ENCODE results near the gene NPAS2.

Gene NPAS2

DNA sequence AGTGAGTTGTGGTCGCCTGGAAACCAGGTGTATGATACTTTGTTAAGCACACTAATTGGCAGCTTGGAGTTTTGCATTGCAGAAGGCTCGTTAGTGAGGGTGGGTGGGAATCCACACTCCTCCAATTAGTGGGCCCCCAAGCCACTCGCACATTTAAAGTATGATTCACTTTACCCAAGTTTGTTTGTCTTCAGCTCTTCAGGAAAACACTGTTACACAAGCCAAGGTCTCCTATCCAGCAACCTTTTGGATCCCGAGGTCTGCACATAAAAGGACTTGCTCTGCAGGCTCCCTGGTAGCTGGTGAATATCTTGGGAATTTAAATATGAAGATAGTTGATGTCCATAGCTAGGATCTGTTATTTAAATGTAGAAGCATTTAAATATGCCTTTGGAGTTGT is 66.1 kb downstream of the NPAS2 start:
- no peak for DNase-seq (ENCODE audit: low read depth)

DNA sequence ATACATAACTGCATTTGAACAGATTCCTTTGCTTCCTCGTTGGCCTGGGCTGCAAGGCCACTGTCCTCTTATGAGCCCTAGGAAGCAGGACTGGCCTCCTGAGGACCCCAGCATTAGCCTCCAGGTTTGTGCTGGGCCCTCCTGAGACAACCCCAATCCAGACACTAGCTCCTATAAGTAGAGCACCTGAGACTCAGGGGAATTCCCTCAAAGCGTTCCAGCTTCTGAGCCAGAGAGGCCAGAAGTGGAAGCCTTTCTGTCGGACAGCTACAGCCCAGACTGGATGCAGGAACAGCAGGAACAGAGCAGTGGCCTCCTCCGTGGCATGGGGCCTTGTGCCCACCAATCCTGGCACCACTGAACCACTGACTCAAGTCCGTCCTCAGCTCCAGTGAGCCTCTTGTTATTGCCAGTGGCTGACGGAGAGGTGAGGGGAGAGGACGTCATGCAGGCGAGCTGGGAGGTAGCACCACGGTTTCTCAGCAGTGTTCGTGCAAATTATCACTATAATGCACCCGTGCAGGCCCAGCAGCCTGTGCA is 67.2 kb downstream of the NPAS2 start:
- DNase-seq (ENCODE audit: low read depth), result no peak

DNA sequence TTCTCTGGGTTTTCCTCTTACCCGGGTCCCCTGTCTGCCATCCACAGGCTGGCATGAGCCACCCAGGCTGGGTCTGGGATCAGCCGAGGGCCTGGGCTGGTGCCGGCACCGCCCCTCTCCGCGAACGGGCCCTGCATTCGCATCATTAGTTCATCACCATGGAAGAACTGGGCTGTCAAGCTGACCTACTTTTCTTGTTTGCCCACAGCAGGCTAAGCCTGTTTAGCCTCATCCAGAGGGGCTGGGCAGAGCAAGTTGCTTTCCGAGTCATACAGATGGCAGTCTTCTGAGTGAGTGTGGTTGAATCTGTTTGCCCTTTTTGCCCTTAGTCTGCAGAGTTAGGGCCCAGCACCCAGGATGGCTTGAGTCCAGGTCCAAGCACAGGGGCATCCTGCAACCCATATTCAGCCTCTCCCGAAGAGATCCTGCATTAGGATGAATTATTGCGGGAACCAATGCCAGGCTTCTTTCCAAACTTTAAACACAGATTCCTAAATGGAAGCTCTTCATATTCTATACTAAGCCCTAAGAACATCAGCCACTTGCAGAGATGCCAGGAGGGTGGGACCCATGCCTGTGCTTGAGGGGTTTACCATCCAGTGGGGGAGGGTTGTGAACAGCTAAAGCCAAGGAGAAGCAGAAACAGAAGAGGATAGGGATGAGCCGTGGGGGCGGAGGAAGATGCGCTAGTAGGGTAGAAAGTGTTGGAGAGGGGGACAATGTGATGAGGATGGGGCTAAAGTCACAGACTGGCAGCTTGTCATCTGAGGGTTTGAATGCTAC is 68.0 kb downstream of the NPAS2 start:
- DNase-seq (ENCODE audit: low read depth), result no peak

DNA sequence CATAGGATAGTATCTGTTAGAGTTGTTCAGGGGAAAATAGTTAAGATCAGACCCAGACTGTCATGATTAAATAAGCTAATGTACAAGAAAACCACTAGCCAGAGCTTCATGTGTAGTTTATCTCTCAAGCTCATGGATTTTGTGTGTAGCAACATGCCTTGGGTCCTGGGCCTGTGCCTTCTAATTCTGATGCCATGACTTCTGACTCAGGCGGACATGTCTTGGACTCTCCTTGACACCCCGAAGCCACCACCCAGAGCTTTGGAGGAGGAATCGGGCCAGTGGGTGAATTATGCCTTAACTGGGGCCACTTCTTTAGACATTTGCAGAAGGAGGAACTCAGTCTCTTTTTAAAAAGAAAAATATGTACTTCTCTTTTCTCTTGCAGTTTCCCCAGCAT is 68.7 kb downstream of the NPAS2 start:
- DNase-seq (ENCODE audit: low read depth), result no peak

DNA sequence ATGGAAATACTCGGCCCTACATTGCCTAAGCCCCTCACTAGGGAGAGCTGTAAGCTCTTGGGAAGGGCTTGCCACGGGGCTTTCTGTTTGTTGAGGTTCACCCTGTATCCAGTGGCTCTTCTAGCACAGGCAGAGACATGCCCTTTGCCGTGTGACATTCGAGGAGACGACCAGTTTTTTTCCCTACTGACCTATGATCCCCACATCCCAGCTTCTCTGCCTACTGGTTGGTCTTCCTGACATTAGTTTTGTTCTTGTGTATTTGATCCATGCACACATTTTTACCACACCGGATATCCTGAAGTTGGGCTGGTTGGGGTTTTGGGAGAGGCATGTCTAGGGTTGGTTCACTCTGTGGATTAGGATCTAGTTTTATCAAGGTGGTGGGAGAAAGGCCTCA is 69.3 kb downstream of the NPAS2 start:
- DNase-seq (ENCODE audit: low read depth), result no peak

DNA sequence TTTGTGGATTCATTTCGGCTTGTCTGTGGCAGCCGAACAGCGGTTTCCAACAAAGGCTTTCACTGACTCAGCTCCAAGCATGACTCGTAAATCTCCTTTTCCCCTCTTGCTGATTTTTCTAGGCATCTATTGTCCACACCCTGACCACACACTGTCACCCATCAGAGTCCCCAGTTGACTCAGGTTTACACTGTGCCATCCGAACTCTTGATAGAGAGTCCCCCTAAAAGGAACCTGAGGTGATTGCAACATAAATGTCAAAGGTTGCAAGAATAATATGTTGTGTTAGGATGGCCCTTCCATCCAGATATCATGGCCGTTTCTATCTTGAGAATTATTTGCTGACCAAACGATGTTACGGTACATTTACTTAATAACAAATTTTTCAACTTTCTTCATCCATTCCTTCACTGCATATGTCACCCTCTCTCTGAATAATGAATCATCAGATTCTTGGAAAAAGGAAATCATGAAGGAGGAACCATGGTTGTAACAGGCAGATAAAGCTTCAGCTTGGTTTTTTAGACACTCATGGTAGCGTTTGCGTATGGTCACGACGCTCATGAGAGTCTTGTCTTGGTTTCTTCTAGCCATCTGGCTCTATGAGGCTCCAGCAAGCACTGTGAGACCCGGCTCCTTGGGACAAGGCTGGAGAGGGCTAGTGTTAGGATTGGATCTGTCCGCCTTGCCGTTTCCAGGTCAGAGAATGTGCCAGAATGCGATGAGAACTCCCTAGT is 72.1 kb downstream of the NPAS2 start:
- DNase-seq (ENCODE audit: low read depth), result no peak

DNA sequence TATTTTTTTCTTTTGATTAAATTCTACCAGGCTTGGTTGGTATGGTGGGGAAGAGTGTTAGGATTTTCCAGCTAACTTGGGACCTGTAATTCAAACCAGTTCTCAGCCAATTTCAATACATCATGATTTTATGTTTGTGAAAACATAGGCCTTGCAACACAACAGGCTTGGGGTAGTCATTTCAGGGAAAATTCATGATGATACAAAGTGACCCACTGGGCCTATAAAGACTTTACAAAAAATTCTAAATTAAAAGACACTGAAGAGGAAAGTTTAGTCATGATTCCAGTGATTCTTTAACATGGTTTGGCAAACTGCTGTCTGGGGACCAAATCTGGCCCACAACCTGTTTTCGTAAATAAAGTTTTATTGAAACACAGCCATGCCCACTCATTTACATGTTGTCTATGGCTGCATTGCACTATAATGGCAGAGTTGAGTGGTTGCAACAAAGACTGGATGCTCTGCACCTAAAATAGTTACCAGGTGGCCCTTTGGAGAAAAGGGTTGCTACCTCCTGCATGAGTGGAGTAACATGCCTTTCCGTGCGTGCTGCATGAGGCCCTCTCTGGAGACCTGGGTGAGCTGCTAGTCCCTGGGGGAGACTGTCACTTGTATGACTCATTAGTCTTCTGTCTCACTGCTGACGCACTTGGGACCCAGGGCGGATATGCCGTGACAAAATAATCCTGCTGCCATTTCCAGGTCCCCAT is 73.6 kb downstream of the NPAS2 start:
- DNase-seq (ENCODE audit: low read depth), result no peak

DNA sequence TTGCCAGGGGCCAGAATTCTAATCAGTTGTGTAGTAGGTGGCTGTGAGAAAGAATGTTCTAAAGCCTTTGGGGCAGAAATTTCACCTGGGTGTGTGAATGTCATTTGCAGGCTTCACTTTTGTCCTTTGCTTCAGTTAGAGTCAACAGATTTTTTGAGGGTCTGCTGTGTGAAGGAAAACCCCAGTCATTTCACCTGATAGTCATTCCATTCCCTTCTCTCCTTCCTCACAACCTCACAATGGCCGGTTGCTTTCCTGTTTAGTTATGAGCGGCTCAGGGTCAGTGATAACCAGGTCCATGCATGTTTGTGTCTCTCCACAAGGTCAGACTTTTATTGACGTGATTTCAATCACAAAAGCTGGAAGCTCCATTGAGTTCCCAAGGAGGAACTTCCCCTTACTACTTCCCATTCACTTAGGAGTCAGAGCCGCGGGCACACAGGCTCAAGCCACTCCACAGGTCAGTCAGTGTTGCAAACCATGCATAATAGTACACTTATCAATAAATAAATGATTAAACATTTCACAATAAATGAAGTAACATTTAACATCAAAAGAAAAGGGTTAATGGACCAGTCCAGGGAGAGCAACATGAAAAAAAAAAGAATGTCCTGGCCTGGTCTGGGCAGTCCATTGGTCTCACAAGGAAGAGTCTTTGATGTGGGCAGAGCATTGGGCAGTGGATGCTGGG is 74.3 kb downstream of the NPAS2 start:
- no peak for DNase-seq (ENCODE audit: low read depth)

DNA sequence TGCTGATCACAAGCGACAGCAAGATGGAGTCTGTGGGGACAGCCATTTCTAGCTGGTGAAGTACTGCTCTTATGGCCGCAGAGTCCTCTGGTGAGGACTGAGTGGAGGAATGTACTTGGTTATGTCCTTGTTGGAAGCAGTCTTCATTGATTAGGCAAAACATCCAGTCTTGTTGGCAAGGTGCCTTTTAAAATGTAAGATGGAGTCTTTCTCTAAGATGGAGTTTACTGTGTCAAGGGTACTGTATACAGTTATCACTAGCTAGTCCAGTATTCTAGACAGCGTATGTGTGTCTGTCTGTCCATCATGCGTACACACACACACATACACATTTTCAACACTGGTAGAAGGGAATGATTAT is 74.8 kb downstream of the NPAS2 start:
- no peak for DNase-seq (ENCODE audit: low read depth)

DNA sequence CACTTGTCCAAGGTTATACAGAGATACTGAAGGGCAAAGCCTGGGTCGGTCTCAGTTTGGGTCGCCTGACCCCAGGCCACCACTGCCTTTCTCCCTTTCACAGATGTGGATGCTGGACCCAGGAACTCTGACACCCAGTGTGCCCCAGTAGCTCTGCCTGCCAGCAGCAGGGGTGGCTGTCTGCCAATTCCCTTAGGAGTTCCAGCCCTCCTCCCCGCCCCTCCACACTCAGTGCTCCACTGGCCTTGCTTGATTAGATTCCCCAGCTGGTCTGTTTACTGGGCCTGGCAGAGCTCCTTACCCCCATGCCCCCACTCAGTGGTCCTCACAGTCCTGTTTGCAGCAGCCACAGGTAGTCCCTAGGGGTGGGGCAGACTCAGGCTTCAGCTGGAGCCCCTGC is 75.5 kb downstream of the NPAS2 start:
- DNase-seq (ENCODE audit: low read depth), result no peak

DNA sequence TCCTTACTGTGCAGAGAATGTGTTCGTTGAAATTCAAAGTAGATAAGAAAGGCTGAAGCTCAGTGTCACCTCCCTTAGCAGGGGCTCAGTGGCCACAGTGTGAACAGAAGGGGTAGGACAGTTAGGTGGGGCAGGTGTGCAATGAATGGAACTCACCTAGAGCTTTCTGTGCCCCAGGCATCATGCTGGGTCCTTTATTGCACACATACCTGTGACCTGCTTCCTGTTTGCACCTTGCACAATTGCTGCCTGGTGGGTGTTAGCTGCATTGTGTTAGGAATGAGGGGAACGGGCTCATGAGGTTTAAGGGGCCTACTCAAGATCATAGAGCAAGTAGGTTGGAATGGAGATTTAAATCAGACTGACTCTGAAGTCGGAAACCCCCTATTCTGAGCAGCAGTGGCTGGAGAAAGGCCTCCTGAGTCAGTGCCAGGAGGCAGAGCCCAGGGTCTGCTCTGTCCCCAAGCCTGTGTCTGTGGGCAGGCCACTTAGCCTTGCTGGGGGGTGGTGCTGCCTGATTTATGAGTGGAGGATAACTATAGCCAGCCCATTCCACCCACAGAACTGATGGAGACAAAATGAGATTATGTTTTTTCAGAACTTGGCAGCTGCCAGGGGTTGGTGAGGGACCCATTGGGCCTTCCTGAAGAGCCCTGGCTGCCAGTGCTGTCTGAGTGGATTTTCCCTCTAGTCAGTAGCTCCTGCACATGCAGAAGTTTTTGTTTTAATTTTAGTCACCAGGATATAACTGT is 76.2 kb downstream of the NPAS2 start:
- DNase-seq (ENCODE audit: low read depth), result no peak

DNA sequence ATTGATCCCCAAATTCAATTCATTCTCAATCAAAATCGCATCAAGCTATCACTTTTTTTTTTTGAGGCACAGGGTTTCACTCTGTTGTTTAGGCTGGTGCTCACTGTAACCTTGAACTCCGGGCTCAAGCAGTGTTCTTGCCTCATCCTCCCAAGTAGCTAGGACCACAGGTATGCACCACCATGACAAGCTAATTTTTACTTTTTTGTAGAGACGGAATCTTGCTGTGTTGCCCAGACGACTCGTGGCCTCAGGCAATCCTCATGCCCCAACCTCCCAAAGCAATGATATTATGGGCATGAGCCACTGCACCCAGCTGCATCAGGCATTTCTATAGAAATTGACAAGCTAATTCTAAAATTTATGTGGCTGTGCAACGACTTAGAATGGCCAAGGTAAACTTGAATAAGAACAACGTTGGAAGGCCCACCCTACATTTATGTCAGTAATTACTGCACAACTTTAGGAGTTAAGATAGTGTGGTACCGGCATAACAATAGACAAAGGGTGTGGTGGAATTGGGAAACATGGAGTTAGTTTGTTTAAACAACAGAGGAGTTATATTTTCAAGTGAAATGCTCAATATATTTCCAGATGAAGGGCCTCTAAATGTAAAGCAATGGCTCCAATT is 78.2 kb downstream of the NPAS2 start:
- DNase-seq (ENCODE audit: low read depth), result no peak

DNA sequence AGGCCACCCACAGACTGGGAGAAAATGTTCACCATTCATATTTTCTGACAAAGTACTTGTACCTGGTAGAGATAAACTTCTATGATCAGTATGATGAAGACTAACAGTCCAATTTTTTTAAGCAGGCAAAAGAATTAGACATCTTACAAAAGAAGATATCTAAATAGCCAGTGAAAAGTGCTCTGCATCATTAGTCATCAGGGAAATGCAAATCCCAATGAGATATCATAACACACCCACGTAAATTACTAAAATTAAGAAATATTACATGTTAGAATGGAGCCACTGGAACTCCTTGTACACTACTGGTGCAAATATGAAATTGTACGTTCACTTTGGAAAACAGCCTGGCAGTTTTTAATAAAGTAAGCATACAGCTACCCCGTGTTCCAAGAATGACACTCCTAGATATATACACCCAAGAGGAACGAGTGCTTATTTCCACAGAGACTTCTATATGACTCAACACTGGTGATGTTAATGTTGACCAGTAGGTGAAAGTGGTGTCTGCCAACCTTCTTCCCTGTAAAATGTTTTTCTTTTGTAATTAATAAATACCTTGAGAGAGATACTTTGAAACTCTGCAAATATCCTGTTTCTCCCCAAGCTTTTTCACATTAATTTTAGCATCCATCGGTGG is 80.3 kb downstream of the NPAS2 start:
- no peak for DNase-seq (ENCODE audit: low read depth)

DNA sequence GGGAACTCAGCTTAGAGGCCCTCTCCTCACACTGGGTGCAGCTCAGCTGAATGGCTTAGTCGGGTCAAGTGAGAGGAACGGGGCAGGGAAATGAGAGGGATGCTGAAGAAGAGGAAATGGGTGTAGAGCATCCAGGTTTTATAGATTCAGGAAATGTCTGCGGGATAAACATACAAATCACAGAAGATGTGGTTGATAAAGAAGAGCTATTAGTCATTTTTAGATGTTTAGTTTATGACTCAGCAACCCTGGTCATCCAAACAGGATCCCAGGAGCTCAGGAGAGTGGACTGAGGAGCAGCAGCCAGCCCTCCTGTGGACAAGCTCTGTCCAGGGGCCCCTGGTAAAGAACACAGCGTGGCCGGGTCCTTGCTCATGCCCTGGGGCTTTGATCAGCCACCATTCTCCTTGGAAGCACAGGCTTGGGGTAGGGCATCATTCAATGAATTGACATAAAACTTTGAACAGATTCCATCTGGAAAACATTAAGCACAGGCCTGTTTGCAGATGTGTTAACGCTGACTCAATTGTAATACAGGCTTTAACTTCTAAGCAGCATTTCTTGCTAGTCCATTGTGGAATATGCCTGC is 83.0 kb downstream of the NPAS2 start:
- DNase-seq (ENCODE audit: low read depth), result no peak

DNA sequence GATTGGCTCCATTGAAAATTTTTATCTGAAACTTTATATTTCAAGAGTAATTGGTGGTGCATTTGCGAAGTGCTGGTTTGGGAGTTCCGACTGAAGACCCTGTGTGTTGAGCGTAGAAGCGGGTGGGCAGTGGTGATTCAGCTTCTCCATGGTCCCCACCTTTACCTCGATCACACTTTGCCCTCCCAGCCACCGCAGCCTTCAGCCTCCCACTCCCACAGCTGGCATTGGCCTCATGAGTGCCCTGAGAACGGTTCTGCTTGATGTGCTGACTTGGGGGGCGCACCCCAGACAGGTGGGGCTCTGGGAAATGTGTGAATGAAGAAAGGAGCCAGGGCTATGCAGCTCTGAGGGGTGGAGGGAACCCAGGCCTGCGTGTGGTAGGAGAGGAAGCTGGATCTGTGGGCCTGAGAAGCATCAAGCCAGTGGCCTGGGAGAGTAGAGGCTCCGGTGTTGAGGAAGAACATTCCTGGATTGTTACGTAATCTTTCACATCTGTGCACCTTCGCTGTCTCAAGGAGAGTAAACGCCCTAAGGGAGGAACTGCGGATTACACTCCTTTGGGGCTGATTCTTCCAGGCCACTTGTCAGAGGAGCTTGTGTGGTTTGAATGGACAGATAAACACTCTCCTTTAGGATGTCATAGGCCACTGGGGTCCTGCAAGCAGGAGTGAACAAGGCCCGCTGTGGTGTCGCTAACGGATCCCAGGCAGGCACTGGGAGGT is 83.8 kb downstream of the NPAS2 start:
- no peak for DNase-seq (ENCODE audit: low read depth)

DNA sequence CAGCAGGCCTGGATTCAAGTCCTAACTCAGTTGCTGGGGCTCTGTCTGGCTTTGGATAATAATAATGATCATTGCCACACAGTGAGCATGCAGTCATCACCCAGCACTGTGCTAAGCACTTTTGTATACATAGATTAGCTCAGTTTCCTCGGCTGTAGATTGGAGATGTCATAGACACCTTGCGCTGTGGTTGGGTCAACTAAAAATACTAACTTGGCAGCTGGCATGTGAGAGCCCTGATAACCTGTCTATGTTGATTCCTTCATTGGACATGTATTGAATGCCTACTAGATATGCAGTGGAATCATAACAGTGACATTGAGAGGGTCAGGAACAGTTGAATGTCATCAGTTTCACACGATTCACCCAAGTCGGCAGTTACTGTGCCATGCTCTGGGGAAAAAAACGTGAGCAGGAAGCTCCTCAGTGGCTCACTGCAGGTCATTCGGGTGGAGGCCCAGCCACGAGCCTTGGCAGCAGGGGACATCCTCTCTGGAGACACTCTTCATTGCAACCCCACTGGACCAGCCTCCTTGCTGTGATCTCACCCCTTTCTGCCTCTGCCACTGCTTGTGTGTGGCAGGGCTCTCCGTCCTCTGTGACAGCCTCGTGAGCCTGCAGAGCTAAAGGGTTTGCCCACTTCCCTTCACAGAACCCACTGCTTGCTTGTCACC is 85.3 kb downstream of the NPAS2 start:
- DNase-seq (ENCODE audit: low read depth), result no peak

DNA sequence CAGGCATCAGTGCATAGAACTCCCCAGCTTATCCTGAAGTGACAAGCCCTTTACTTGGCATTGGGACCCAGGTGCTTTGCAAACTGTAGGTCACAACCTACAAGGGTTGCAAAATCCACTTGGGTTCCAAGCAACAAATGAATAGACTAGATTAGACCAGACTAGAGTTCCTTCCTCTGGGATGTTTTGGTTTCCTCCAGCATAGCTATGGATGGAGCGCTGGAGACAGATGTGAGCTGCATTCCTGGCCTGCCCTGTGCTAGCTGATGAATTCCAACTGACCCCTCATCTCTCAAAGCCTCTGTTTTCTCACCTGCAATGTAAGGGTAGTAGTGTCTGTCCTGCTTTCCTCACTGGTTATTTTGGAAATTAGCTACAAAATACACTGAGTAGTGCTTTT is 86.2 kb downstream of the NPAS2 start:
- no peak for DNase-seq (ENCODE audit: low read depth)

DNA sequence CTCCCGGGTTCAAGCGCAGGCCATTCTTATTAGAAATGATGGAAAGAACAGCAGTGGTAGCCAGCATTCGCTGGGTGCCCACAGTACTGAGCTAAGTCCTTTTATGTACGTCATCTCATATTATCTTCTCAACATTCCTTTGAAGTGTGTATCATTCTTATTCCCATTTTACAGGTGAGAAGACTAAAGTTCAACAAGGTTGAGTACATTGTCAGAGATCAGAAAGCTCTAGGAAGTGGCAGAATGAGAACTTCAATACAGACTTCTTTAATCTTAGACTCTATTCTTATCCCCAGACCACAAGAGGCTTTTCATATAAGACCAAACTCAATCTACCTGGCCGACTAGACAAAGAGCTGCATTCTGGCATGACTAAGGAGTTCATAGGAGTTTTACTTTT is 86.7 kb downstream of the NPAS2 start:
- no peak for DNase-seq (ENCODE audit: low read depth)

DNA sequence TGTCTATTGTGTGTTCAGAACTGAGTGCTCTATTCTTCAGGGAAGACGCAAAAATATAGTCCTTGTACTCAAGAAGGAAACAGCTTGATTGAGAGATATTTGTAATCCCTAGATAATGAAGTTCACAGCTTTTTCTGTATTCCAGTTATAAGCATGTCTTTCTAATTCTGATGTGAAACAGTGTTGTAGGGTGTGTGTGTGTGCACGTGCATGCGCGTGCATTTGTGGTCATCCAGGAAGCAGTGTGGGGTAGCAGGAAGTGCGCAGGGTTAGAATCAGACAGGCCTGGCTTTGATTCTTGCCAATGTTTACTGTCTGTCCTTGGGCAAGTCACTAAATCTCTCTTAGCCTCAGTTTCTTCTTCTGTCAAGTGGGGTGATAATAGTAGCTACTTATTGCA is 87.9 kb downstream of the NPAS2 start:
- DNase-seq (ENCODE audit: low read depth), result no peak

Data from activated T-cell treated with anti-CD3 and anti-CD28 coated beads for 24 hours (primary cell).